Measurements from ENCODE around the gene SIM2. TPM values are rescaled to one million over a fixed set of nuclear protein-coding genes. Genes with fewer than 3 reads are reported as not detected.

The SIM2 gene
- total RNA-seq, 3 donors from 2014 or later (not counting 1 experiment from before 2014, with no cell fraction given), result not detected

GRCh38 chr21:36757196-36757595, 58.3 kb downstream of the SIM2 start:
- no peaks in the 10 kb centered on the region for H3K4me1 Mint-ChIP-seq
- DNase-seq, result no peak
- H3K4me1 ChIP-seq (ENCODE audit: control insufficient read depth, insufficient read depth, low read length), result no peaks in the 10 kb centered on the region
- TF ChIP-seq CTCF (IDR thresholded peaks at IDR 0.05), result no peak
- no peaks in the 10 kb centered on the region for H3K9me3 ChIP-seq (ENCODE audit: control insufficient read depth, insufficient read depth, low read length)
- no peaks in the 10 kb centered on the region for H3K27me3 ChIP-seq (ENCODE audit: control insufficient read depth, insufficient read depth, low read length)
- H3K4me3 Mint-ChIP-seq, result no peak overlapping the region
- peaks cover 2% of the 10 kb centered on the region for H3K36me3 ChIP-seq (ENCODE audit: control insufficient read depth, insufficient read depth, low read length)
- WGBS (ENCODE audit: insufficient coverage), result 92% methylated on average over 6 of the region's 6 CpGs
- no peaks in the 10 kb centered on the region for H3K27me3 Mint-ChIP-seq (ENCODE audit: low read depth in 2 of 2)
- intact Hi-C loops (cut with micrococcal nuclease), result loop anchor here (10.0 kb wide), 1 partner anchor 178 kb away; no protein-coding TSS in a partner anchor
- H3K9me3 Mint-ChIP-seq, result no peaks in the 10 kb centered on the region
- no peak for ATAC-seq
- no peak overlapping the region for H3K27ac Mint-ChIP-seq
- no peak overlapping the region for H3K27ac ChIP-seq (ENCODE audit: low read length)
- H3K4me3 ChIP-seq (ENCODE audit: low read length), result no peak overlapping the region
- H3K36me3 Mint-ChIP-seq, result peaks cover 18% of the 10 kb centered on the region

- ATAC-seq (no peak), DNase-seq (no peak)
- Mint-ChIP-seq H3K4me1 (no peaks in the 10 kb centered on the region), H3K9me3 (no peaks in the 10 kb centered on the region), H3K36me3 (peaks cover 5% of the 10 kb centered on the region), H3K27ac (no peak overlapping the region), H3K4me3 (no peak overlapping the region), H3K27me3 (ENCODE audit: low read depth in 2 of 2) (no peaks in the 10 kb centered on the region)
- H3K27me3 ChIP-seq (ENCODE audit: control insufficient read depth, insufficient read depth, low read length), result no peaks in the 10 kb centered on the region
- intact Hi-C loops (cut with micrococcal nuclease), result loop anchor here (10.0 kb wide), 1 partner anchor 175 kb away; no protein-coding TSS in a partner anchor
- H3K4me1 ChIP-seq (ENCODE audit: control insufficient read depth, insufficient read depth, low read length), result no peaks in the 10 kb centered on the region
- no peak overlapping the region for H3K27ac ChIP-seq (ENCODE audit: low read length)
- H3K9me3 ChIP-seq (ENCODE audit: control insufficient read depth, insufficient read depth, low read length), result no peaks in the 10 kb centered on the region
- peaks cover 2% of the 10 kb centered on the region for H3K36me3 ChIP-seq (ENCODE audit: control insufficient read depth, insufficient read depth, low read length)
- H3K4me3 ChIP-seq (ENCODE audit: low read length), result no peak overlapping the region
- no peak for TF ChIP-seq CTCF (IDR thresholded peaks at IDR 0.05)
- 81% methylated on average over 9 of the region's 12 CpGs for WGBS (ENCODE audit: insufficient coverage)
These were observed 60.6 kb downstream of the SIM2 start for GRCh38 chr21:36759348-36760083.

- H3K9me3 ChIP-seq (ENCODE audit: control insufficient read depth, insufficient read depth, low read length), result no peaks in the 10 kb centered on the region
- 89% methylated on average over 11 of the region's 11 CpGs for WGBS (ENCODE audit: insufficient coverage)
- Mint-ChIP-seq H3K27ac (no peak overlapping the region), H3K36me3 (peaks cover 2% of the 10 kb centered on the region), H3K27me3 (ENCODE audit: low read depth in 2 of 2) (no peaks in the 10 kb centered on the region), H3K4me1 (no peaks in the 10 kb centered on the region), H3K9me3 (no peaks in the 10 kb centered on the region), H3K4me3 (no peak overlapping the region)
- peaks cover 3% of the 10 kb centered on the region for H3K36me3 ChIP-seq (ENCODE audit: control insufficient read depth, insufficient read depth, low read length)
- no peak for TF ChIP-seq CTCF (IDR thresholded peaks at IDR 0.05)
- H3K4me3 ChIP-seq (ENCODE audit: low read length), result no peak overlapping the region
- no peak overlapping the region for H3K27ac ChIP-seq (ENCODE audit: low read length)
- H3K27me3 ChIP-seq (ENCODE audit: control insufficient read depth, insufficient read depth, low read length), result no peaks in the 10 kb centered on the region
- intact Hi-C loops (cut with micrococcal nuclease), result no loop called here
- ATAC-seq, result no peak
- no peaks in the 10 kb centered on the region for H3K4me1 ChIP-seq (ENCODE audit: control insufficient read depth, insufficient read depth, low read length)
- DNase-seq, result no peak
These were observed 62.8 kb downstream of the SIM2 start for GRCh38 chr21:36761685-36762084.

- Mint-ChIP-seq H3K27me3 (ENCODE audit: low read depth in 2 of 2) (no peaks in the 10 kb centered on the region), H3K9me3 (no peaks in the 10 kb centered on the region), H3K4me1 (no peaks in the 10 kb centered on the region), H3K27ac (no peak overlapping the region), H3K4me3 (no peak overlapping the region), H3K36me3 (no peaks in the 10 kb centered on the region)
- Histone ChIP-seq H3K36me3 (ENCODE audit: control insufficient read depth, insufficient read depth, low read length) (peaks cover 3% of the 10 kb centered on the region), H3K4me3 (ENCODE audit: low read length) (no peak overlapping the region), H3K9me3 (ENCODE audit: control insufficient read depth, insufficient read depth, low read length) (no peaks in the 10 kb centered on the region), H3K4me1 (ENCODE audit: control insufficient read depth, insufficient read depth, low read length) (no peaks in the 10 kb centered on the region), H3K27me3 (ENCODE audit: control insufficient read depth, insufficient read depth, low read length) (no peaks in the 10 kb centered on the region), H3K27ac (ENCODE audit: low read length) (no peak overlapping the region)
- DNase-seq (no peak), ATAC-seq (no peak)
- intact Hi-C loops (cut with micrococcal nuclease), result no loop called here
- no peak for TF ChIP-seq CTCF (IDR thresholded peaks at IDR 0.05)
- WGBS (ENCODE audit: insufficient coverage), result 96% methylated on average over 9 of the region's 9 CpGs
These were observed 63.7 kb downstream of the SIM2 start for GRCh38 chr21:36762642-36763041.
